DMS79 (cell line): ENCODE data around the gene SURF6.
"Not testable (repeated sequence)": the region's sequence is repeated elsewhere in the genome, so short reads cannot be mapped to it uniquely, and the experiment has no call there.

ENCODE experiments used
- DNase-seq: peaks from one replicate; lab custom pipeline; 2025; lab: John Stamatoyannopoulos, UW

Gene SURF6

DNA sequence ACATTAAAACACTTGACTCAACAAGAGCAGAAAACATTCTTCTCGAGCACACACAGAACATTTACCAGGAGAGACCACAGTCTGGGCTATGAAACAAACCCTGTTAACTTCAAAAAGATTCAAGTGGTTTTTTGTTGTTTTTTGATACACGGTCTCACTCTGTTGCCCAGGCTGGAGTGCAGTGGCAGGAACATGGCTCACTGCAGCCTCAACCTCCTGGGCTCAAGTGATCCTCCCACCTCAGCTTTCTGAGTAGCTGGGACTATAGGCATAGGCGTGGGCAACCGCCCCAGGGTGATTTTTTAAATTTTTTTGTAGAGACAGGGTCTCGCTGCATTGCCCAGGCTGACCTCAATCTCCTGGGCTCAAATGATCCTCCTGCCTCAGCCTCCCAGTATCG is 9.0 kb downstream of the SURF6 start:
- peak; percentile 87 for DNase-seq

- DNase-seq = no peak
Observed at GRCh38 chr9:133323991-133324703, 11.8 kb downstream of the SURF6 start.

DNA sequence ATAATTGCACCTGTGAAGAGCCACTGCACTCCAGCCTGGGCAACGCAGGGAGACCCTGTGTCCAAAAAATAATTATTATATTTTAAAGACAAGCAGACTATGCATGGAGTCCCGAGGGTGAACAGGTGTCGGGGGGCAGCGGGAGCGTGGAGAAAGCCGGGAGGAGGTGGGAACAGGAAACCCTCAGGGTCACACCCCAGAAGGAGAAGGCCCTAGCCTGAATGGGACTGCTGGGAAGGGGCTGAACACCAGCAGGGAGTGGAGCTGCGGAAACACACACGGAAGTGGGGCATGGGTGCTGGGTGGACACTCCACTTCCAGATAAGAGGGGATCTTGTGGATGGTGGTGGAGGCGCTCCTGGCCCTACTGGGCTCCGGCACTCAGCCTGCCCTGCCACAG is 12.8 kb downstream of the SURF6 start:
- DNase-seq = no peak

DNA sequence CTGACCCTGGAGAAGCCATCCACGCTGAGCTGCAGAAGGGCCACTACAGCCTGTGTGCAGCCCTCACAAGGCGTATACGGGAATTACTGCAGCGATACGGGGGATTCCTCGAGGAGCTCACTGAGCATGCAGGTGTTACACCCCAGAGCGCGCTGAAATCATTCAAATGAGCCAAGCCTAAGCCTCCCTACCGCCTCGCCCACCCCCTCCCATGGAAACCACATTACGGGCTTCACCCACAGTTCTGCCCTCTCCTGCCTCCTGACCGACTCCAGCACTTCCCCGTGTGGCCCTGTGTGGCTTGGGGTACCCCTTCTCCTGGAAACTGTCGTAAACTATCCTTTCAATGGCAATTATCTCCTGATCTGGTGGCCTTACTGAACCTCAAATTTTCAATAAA is 13.3 kb downstream of the SURF6 start:
- no peak for DNase-seq

DNA sequence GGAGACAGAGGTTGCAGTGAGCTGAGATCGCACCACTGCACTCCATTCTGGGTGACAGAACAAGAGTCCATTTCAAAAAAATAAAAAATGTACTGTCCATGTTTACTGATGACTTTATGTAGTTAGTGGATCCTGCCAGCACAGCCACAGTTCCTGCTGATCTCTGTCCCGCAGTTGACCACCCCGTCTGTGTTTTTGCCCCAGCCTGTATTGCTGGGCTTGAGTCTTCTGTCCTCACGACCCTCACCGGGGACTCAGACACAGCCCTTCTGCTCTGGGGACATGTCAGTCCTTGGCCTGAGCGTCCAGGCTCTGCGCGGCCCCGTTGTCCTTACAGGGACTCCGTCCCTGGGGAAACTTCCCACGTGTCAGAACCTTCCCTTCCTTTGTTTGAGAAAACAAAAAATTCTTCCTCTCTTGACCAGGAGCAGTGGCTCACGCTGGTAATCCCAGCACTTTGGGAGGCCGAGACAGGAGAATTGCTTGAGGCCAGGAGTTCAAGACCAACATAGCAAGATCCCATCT is 14.5 kb downstream of the SURF6 start:
- no peak for DNase-seq

DNA sequence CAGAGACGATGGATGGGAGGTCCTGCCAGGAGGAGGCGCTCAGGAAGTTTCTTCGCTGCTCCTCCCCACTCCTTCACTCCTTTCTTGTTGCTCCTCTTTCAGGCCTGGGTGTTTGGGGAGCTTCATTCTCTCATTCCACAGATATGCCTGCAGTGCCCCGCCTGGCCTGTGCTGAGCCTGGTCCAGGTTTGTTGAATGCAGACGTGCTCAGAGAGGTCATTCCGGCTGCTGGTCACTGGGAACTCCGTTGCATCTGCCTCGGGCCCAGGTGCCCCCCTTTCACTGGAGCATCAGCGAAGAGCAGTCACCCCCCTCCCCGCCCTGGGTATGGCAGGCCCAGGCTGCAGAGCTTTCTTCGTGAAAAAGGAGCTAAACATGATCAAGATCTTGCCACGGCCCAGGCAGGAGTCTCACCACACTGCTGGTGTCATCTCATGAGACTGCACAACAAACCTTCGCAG is 15.5 kb downstream of the SURF6 start:
- no peak for DNase-seq

DNA sequence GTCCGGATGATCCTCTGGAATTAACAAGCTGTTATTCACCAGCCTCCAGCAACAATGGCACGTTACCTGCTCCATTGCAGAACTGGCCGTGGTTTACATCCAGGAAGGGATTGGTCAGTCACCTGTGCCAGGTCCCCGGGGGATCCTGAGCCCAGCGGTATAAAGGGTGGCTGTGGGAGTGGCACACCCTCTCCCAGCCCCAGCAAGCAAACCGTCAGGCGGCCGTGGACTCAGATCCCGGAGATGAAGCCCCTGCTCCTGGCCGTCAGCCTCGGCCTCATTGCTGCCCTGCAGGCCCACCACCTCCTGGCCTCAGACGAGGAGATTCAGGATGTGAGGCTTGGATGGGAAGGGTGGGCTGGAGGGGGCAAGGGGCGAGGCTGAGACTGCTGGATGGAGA is 18.4 kb downstream of the SURF6 start:
- DNase-seq = not testable (repeated sequence)

DNA sequence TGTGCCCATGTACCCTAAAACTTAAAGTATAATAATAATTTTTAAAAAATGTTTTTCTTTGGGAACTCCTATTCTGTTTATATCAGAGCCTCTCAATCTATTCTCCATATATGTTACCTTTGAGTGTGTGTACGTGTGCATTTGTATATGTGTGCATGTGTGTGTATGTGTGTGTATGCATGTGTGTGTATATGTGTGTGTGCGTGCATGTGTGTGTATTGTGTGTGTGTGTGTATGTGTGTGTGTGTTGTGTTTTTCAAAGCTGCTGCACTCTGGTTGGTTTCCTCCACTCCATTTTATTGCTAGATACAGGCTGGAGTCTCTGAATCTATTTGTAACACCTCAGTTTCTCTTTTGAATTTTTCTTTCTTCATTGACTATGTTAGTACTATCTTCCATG is 20.0 kb downstream of the SURF6 start:
- DNase-seq = no peak

GRCh38 chr9:133309608-133310007 is 26.4 kb downstream of the SURF6 start:
- no peak for DNase-seq

- DNase-seq = no peak
Observed at GRCh38 chr9:133307301-133307700, 28.7 kb downstream of the SURF6 start.

- DNase-seq = no peak
Observed at GRCh38 chr9:133306242-133307204, 29.5 kb downstream of the SURF6 start.

DNA sequence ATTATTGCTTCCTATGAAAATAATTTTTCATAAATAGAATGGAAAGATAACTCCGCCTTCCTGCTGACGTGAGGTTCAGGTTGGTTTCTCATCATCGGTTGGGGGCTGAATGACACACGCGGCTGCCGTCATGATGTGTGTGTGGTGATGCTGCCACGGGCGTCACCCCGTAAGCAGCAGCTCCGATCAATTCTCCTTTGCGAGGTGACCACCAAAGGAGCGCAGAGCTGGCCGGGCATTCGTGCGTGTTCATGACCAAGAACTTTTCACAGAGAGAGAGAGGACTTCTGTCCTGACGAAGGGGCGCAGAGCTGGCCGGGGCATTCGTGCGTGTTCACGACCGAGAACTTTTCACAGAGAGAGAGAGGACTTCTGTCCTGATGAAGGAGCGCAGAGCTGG is 30.3 kb downstream of the SURF6 start:
- no peak for DNase-seq

- DNase-seq = no peak
Observed at GRCh38 chr9:133304477-133305377, 31.3 kb downstream of the SURF6 start.

- no peak for DNase-seq
Observed at GRCh38 chr9:133304158-133304470, 31.9 kb downstream of the SURF6 start.

- DNase-seq = no peak
Observed at GRCh38 chr9:133303266-133304157, 32.5 kb downstream of the SURF6 start.

DNA sequence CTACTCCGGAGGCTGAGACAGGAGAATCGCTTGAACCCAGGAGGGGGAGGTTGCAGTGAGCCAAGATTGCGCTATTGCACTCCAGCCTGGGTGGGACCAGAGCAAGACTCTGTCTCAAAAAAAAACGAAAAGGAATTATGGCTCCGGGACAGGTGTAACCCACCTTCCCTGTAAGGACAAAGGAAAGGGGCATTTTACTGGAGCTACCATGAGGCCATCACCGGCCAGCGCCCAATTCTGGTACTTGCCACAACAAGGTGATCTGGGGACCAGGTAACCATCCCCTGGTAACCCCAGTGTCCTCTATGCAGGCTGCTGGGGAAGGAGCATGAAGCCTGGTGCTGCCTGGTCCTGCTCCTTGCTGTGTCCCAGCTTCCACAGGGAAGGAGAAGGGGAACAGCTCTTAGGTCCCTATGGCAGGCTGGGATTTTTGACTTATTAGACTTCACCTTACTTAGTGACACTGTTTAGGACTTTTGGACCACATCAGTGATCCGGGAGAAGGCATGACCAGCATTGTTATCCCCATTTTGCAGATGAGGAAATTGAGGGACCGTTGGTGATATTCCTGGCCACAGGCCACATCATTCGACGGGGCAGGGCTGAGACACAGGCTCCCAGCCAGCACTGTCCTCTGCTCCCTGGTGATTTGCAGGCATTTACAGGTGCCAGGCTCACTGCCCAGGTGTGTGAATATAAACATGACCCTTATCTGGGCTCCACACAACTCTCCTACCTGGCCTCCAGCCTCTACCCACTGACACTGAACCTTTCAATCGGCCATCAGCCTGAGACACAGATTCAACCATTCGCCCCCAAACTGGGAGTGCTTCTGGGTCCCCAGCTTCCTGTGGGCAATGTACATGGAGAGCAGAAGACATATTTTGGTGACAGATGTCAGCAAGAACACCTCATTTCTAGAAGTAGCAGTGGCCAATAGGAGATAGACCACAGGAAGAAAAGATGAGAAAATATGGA is 34.4 kb downstream of the SURF6 start:
- no peak for DNase-seq

DNA sequence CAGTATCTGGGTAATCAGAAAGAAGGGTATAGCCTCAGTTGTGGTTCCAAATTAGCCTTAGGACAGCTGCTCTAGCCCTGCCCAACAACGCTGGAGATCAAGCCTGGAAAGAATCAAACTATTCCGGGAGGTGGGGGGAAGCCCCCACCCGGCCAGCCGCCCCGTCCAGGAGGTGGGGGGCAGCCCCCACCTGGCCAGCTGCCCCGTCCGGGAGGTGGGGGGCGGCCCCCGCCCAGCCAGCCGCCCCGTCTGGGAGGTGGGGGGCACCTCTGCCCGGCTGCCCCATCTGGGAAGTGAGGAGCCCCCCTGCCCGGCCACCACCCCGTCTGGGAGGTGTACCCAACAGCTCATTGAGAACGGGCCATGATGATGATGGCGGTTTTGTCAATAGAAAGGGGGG is 36.0 kb downstream of the SURF6 start:
- DNase-seq = not testable (repeated sequence)

- no peak for DNase-seq
Observed at GRCh38 chr9:133294257-133294656, 41.7 kb downstream of the SURF6 start.

- no peak for DNase-seq
Observed at GRCh38 chr9:133290751-133291302, 45.2 kb downstream of the SURF6 start.
